PFSK-1 (cell line): ENCODE data around the gene NATD1.
A peak's percentile ranks its signal among the peaks of the same experiment; 100 is the strongest.

ENCODE experiments used
- FOXP2 ChIP-seq: optimal IDR thresholded peaks from 2 replicates; pipeline ENCODE3; 2011; ENCODE audit warnings: borderline replicate concordance, control low read depth, inconsistent platforms; ENCODE audit not compliant: insufficient read depth; ENCODE audit errors: extremely low read length, extremely low read depth
- POLR2AphosphoS5 ChIP-seq: IDR thresholded peaks from 2 replicates; pipeline ENCODE4 v1.6.1; 2012; ENCODE audit warnings: low read depth, mild to moderate bottlenecking, control low read depth, low read length, moderate library complexity
- REST ChIP-seq, 2 experiments: IDR thresholded peaks; 2 replicates each; pipeline versions ENCODE4 v1.6.1 to v1.8.0; 2011 to 2012; ENCODE audit warnings: low read depth in 2 of 2, low read length in 2 of 2, control low read depth in 1 of 2, inconsistent platforms in 1 of 2, mild to moderate bottlenecking in 1 of 2, moderate library complexity in 1 of 2; ENCODE audit not compliant: insufficient read depth in 1 of 2
- SIN3A ChIP-seq: IDR thresholded peaks from 2 replicates; pipeline ENCODE4 v1.6.1; 2012; ENCODE audit warnings: mild to moderate bottlenecking, low read length, moderate library complexity, borderline replicate concordance; ENCODE audit not compliant: insufficient read depth
- TAF1 ChIP-seq: IDR thresholded peaks from 2 replicates; pipeline ENCODE4 v1.6.1; 2012; ENCODE audit warnings: low read length, control low read depth, borderline replicate concordance; ENCODE audit not compliant: insufficient read depth

The NATD1 gene

GRCh38 chr17:21268596-21269188 lies 15.5 kb upstream of the NATD1 start:
- TF ChIP-seq TAF1 (no peak), SIN3A (no peak), POLR2AphosphoS5 (no peak), REST (IDR thresholded peaks at IDR 0.05; ENCODE audit: insufficient read depth in 1 of 2, low read depth in 2 of 2, low read length in 2 of 2) (no peak), FOXP2 (no peak)

- TF ChIP-seq TAF1 (peak; percentile 20; the same call in 1 of the 2 replicates), SIN3A (no peak), REST (IDR thresholded peaks at IDR 0.05; ENCODE audit: insufficient read depth in 1 of 2, low read depth in 2 of 2, low read length in 2 of 2) (no peak), POLR2AphosphoS5 (peak; percentile 38; the same call in 1 of the 2 replicates), FOXP2 (peak; percentile 30)
Measured at GRCh38 chr17:21263376-21263775, 10.2 kb upstream of the NATD1 start.

- no peak for TF ChIP-seq SIN3A
- no peak for TF ChIP-seq TAF1
- no peak for TF ChIP-seq FOXP2
- TF ChIP-seq REST (IDR thresholded peaks at IDR 0.05; ENCODE audit: insufficient read depth in 1 of 2, low read depth in 2 of 2, low read length in 2 of 2): no peak
- TF ChIP-seq POLR2AphosphoS5: no peak
Measured at GRCh38 chr17:21262259-21262993, 9.2 kb upstream of the NATD1 start.

GRCh38 chr17:21258593-21258992 lies 5.4 kb upstream of the NATD1 start:
- TF ChIP-seq TAF1: no peak
- no peak for TF ChIP-seq SIN3A
- TF ChIP-seq FOXP2: no peak
- TF ChIP-seq REST (IDR thresholded peaks at IDR 0.05; ENCODE audit: insufficient read depth in 1 of 2, low read depth in 2 of 2, low read length in 2 of 2): no peak
- no peak for TF ChIP-seq POLR2AphosphoS5
